Endodermal cell (in vitro differentiated cells): ENCODE data around the gene NGRN. TPM values are rescaled to one million over a fixed set of nuclear protein-coding genes. Genes with fewer than 3 reads are reported as not detected.
"Not testable (repeated sequence)": the region's sequence is repeated elsewhere in the genome, so short reads cannot be mapped to it uniquely, and the experiment has no call there.

ENCODE experiments used
- DNase-seq: peaks from one replicate; pipeline ENCODE4 v3.0.0-alpha.2; 2017
- H3K27ac ChIP-seq: 2 replicates; pipeline ENCODE4 v1.5.1; 2013; ENCODE audit warnings: mild to moderate bottlenecking, low read depth, low read length, moderate library complexity
- H3K27me3 ChIP-seq: 2 replicates; pipeline ENCODE4 v1.6.1; 2013; ENCODE audit warnings: mild to moderate bottlenecking, low read length, moderate library complexity; ENCODE audit not compliant: insufficient read depth, control insufficient read depth, poor library complexity, severe bottlenecking
- H3K36me3 ChIP-seq: 2 replicates; pipeline ENCODE4 v1.7.0; 2013; ENCODE audit warnings: mild to moderate bottlenecking, low read length, moderate library complexity; ENCODE audit not compliant: control insufficient read depth, insufficient read depth
- H3K4me1 ChIP-seq: one replicate; pipeline ENCODE4 v1.7.0; 2013; ENCODE audit warnings: low read length; ENCODE audit not compliant: control insufficient read depth, insufficient read depth
- H3K4me3 ChIP-seq: 2 replicates; pipeline ENCODE4 v1.5.1; 2013; ENCODE audit warnings: mild to moderate bottlenecking, low read length, moderate library complexity
- H3K9ac ChIP-seq: 2 replicates; pipeline ENCODE4 v1.6.1; 2013; ENCODE audit warnings: mild to moderate bottlenecking, low read length, moderate library complexity; ENCODE audit not compliant: poor library complexity, severe bottlenecking; ENCODE audit errors: extremely low read depth
- H3K9me3 ChIP-seq: 2 replicates; pipeline ENCODE4 v1.6.1; 2013; ENCODE audit warnings: mild to moderate bottlenecking, low read length, moderate library complexity; ENCODE audit not compliant: control insufficient read depth
- H3K27ac Mint-ChIP-seq: 2 replicates; pipeline ENCODE4 v1.8.0; 2020; ENCODE audit warnings: mixed read lengths
- H3K27me3 Mint-ChIP-seq: 2 replicates; pipeline ENCODE4 v1.8.0; 2021; ENCODE audit warnings: mild to moderate bottlenecking, mixed read lengths; ENCODE audit not compliant: insufficient read depth
- H3K36me3 Mint-ChIP-seq: 2 replicates; pipeline ENCODE4 v1.8.0; 2020; ENCODE audit warnings: low read depth, mixed read lengths
- H3K4me1 Mint-ChIP-seq: 2 replicates; pipeline ENCODE4 v1.8.0; 2020; ENCODE audit warnings: mixed read lengths
- H3K4me3 Mint-ChIP-seq: 2 replicates; pipeline ENCODE4 v1.8.0; 2020; ENCODE audit warnings: mild to moderate bottlenecking, moderate library complexity, mixed read lengths
- H3K9me3 Mint-ChIP-seq: 2 replicates; pipeline ENCODE4 v1.8.0; 2020; ENCODE audit warnings: mild to moderate bottlenecking, mixed read lengths
- CTCF ChIP-seq: fragments of 200-600 bp; sonication (generic); conservative IDR thresholded peaks from 2 replicates; pipeline ENCODE4 v1.5.0; 2021; ENCODE audit warnings: antibody characterized with exemption, mild to moderate bottlenecking
- whole genome bisulfite sequencing, 2 experiments: methylation state at CpG; one replicate each; pipeline versions ENCODE4 v1.1.5 to v1.1.7; 2013; ENCODE audit warnings: missing lambda C conversion rate in 2 of 2, mixed read lengths in 1 of 2; ENCODE audit not compliant: insufficient coverage in 1 of 2, insufficient read length in 1 of 2; 5-methylcytosine and 5-hydroxymethylcytosine counted together
- total RNA-seq, 2 donors: library from RNA; stranded (reverse); fragmentation: NEBNext Ultra II Directional in 1 of 2; extraction: Animal tissue kit (Norgen Biotek cat#: 25700) in 1 of 2; gene quantifications; 2 replicates in 1 of 2; 3 replicates in 1 of 2; pipeline ENCODE4 v1.2.1, GENCODE V29; 2021

NGRN gene
- total RNA-seq, 2 donors from 2014 or later, result 89.3 to 103 TPM

GRCh38 chr15:90291679-90292356 lies 26.3 kb downstream of the NGRN start:
- DNase-seq, result peak; percentile 50
- Mint-ChIP-seq H3K27me3 (no peaks in the 10 kb centered on the region), H3K4me1 (peaks cover 9% of the 10 kb centered on the region), H3K36me3 (no peaks in the 10 kb centered on the region), H3K27ac (no peak overlapping the region), H3K9me3 (no peaks in the 10 kb centered on the region), H3K4me3 (no peak overlapping the region)
- WGBS, 2 experiments, result 80 to 89% methylated on average over 9 to 15 of the region's 16 CpGs
- Histone ChIP-seq H3K27ac (no peak overlapping the region), H3K4me3 (no peak overlapping the region), H3K27me3 (no peaks in the 10 kb centered on the region), H3K9ac (no peak overlapping the region), H3K36me3 (no peaks in the 10 kb centered on the region), H3K9me3 (no peaks in the 10 kb centered on the region), H3K4me1 (no peaks in the 10 kb centered on the region)
- TF ChIP-seq CTCF, result no peak

GRCh38 chr15:90293040-90293810 lies 27.8 kb downstream of the NGRN start:
- not testable (repeated sequence) for H3K36me3 ChIP-seq, H3K9me3 ChIP-seq, H3K4me1 ChIP-seq, H3K4me3 ChIP-seq, H3K27ac ChIP-seq, H3K4me1 Mint-ChIP-seq, H3K27me3 Mint-ChIP-seq, H3K9ac ChIP-seq, H3K27me3 ChIP-seq, H3K4me3 Mint-ChIP-seq, H3K36me3 Mint-ChIP-seq, H3K9me3 Mint-ChIP-seq
- 56 to 57% methylated on average over 11 to 13 of the region's 13 CpGs for WGBS, 2 experiments
- peak; percentile 95 for TF ChIP-seq CTCF
- DNase-seq, result peak; percentile 99
- peak overlapping the region; percentile 85 for H3K27ac Mint-ChIP-seq

- WGBS, 2 experiments, result 94% methylated on average over 6 of the region's 6 CpGs; no CpG with 5 or more reads in 1 of the 2 experiments
- H3K9ac ChIP-seq, result no peak overlapping the region
- no peaks in the 10 kb centered on the region for H3K9me3 Mint-ChIP-seq
- peak overlapping the region; percentile 85 for H3K27ac Mint-ChIP-seq
- H3K4me3 ChIP-seq, result no peak overlapping the region
- H3K4me3 Mint-ChIP-seq, result no peak overlapping the region
- no peak for TF ChIP-seq CTCF
- peaks cover 9% of the 10 kb centered on the region for H3K4me1 Mint-ChIP-seq
- DNase-seq, result no peak
- no peaks in the 10 kb centered on the region for H3K36me3 ChIP-seq
- no peaks in the 10 kb centered on the region for H3K36me3 Mint-ChIP-seq
- H3K9me3 ChIP-seq, result no peaks in the 10 kb centered on the region
- H3K27me3 ChIP-seq, result no peaks in the 10 kb centered on the region
- no peaks in the 10 kb centered on the region for H3K27me3 Mint-ChIP-seq
- no peak overlapping the region for H3K27ac ChIP-seq
- no peaks in the 10 kb centered on the region for H3K4me1 ChIP-seq
Observed at GRCh38 chr15:90294159-90294558, 28.7 kb downstream of the NGRN start.
